GM12874 (cell line): Measurements from ENCODE around the gene GRIN3A.

ENCODE experiments used
- CTCF ChIP-seq: IDR thresholded peaks from 2 replicates; pipeline ENCODE4 v1.5.1; 2011; ENCODE audit warnings: low read depth, mild to moderate bottlenecking, control low read depth, low read length, moderate library complexity; ENCODE audit not compliant: insufficient read depth

GRIN3A gene

GRCh38 chr9:101650142-101650541 lies 88.3 kb downstream of the GRIN3A start:
- no peak for TF ChIP-seq CTCF

- no peak for TF ChIP-seq CTCF
These were observed 90.0 kb downstream of the GRIN3A start for GRCh38 chr9:101648493-101648892.

- no peak for TF ChIP-seq CTCF
These were observed 98.4 kb downstream of the GRIN3A start for GRCh38 chr9:101639785-101640665.

- TF ChIP-seq CTCF, result no peak
These were observed 99.1 kb downstream of the GRIN3A start for GRCh38 chr9:101639311-101639710.

- no peak for TF ChIP-seq CTCF
These were observed 102.2 kb downstream of the GRIN3A start for GRCh38 chr9:101636247-101636646.

GRCh38 chr9:101635473-101635872 lies 103.0 kb downstream of the GRIN3A start:
- no peak for TF ChIP-seq CTCF

GRCh38 chr9:101634741-101635409 lies 103.6 kb downstream of the GRIN3A start:
- no peak for TF ChIP-seq CTCF
